HG03571 (cell line): Measurements from ENCODE around the gene ERICH6B.
"Not testable (repeated sequence)": the region's sequence is repeated elsewhere in the genome, so short reads cannot be mapped to it uniquely, and the experiment has no call there.

Experiments
- ATAC-seq: cut with Tn5 transposase; IDR thresholded peaks from one replicate; pipeline ENCODE4 v1.9.1; 2021; ENCODE audit not compliant: unreplicated experiment

Gene ERICH6B

GRCh38 chr13:45615501-45616101 lies at the start of gene ERICH6B:
TSS of gene ERICH6B (minus strand) at chr13:45615739. CDS start at chr13:45597005, 18,734 bp downstream.
- ATAC-seq: no peak

- not testable (repeated sequence) for ATAC-seq
Measured at GRCh38 chr13:45662903-45663302, 47.4 kb upstream of the ERICH6B start.

- ATAC-seq: no peak
Measured at GRCh38 chr13:45662162-45662561, 46.6 kb upstream of the ERICH6B start.

GRCh38 chr13:45660458-45660857 lies 44.9 kb upstream of the ERICH6B start:
- not testable (repeated sequence) for ATAC-seq

GRCh38 chr13:45659536-45659935 lies 44.0 kb upstream of the ERICH6B start:
- no peak for ATAC-seq

- ATAC-seq: no peak
Measured at GRCh38 chr13:45658586-45659235, 43.2 kb upstream of the ERICH6B start.

GRCh38 chr13:45654633-45655349 lies 39.3 kb upstream of the ERICH6B start:
- ATAC-seq: no peak

- ATAC-seq: not testable (repeated sequence)
Measured at GRCh38 chr13:45645263-45645662, 29.7 kb upstream of the ERICH6B start.

- not testable (repeated sequence) for ATAC-seq
Measured at GRCh38 chr13:45642159-45642558, 26.6 kb upstream of the ERICH6B start.

GRCh38 chr13:45635291-45635690 lies 19.8 kb upstream of the ERICH6B start:
- ATAC-seq: not testable (repeated sequence)

- ATAC-seq: no peak
Measured at GRCh38 chr13:45630791-45631190, 15.3 kb upstream of the ERICH6B start.

- ATAC-seq: no peak
Measured at GRCh38 chr13:45629940-45630339, 14.4 kb upstream of the ERICH6B start.

- ATAC-seq: no peak
Measured at GRCh38 chr13:45628094-45628493, 12.6 kb upstream of the ERICH6B start.

GRCh38 chr13:45627656-45628055 lies 12.1 kb upstream of the ERICH6B start:
- no peak for ATAC-seq

- no peak for ATAC-seq
Measured at GRCh38 chr13:45626731-45627374, 11.3 kb upstream of the ERICH6B start.

- ATAC-seq: no peak
Measured at GRCh38 chr13:45623516-45624090, 8.1 kb upstream of the ERICH6B start.

GRCh38 chr13:45621950-45622349 lies 6.4 kb upstream of the ERICH6B start:
- ATAC-seq: no peak

- ATAC-seq: no peak
Measured at GRCh38 chr13:45607931-45608330, 7.6 kb downstream of the ERICH6B start.

GRCh38 chr13:45604892-45605291 lies 10.6 kb downstream of the ERICH6B start:
- ATAC-seq: no peak

GRCh38 chr13:45603338-45603737 lies 12.2 kb downstream of the ERICH6B start:
- no peak for ATAC-seq
